Measurements from ENCODE around the gene EPN2.

EPN2 gene

GRCh38 chr17:19332371-19333131, 95.4 kb downstream of the EPN2 start:
- DNase-seq: no peak

GRCh38 chr17:19333132-19333440, 95.9 kb downstream of the EPN2 start:
- DNase-seq: no peak

GRCh38 chr17:19333736-19334290, 96.6 kb downstream of the EPN2 start:
- no peak for DNase-seq

- DNase-seq: no peak
Observed at GRCh38 chr17:19334331-19334730, 97.2 kb downstream of the EPN2 start.

- DNase-seq: no peak
Observed at GRCh38 chr17:19335951-19336631, 98.9 kb downstream of the EPN2 start.

GRCh38 chr17:19336938-19337711, 100.0 kb downstream of the EPN2 start:
- DNase-seq: no peak

- no peak for DNase-seq
Observed at GRCh38 chr17:19337712-19338023, 100.5 kb downstream of the EPN2 start.

GRCh38 chr17:19338031-19338990, 101.1 kb downstream of the EPN2 start:
- peak in 1 of 2 experiments; percentile 52 for DNase-seq

- DNase-seq: no peak
Observed at GRCh38 chr17:19339341-19339815, 102.2 kb downstream of the EPN2 start.

- no peak for DNase-seq
Observed at GRCh38 chr17:19341211-19341631, 104.1 kb downstream of the EPN2 start.

- DNase-seq: peak in 1 of 2 experiments; percentile 29
Observed at GRCh38 chr17:19341641-19342610, 104.8 kb downstream of the EPN2 start.

GRCh38 chr17:19342611-19343255, 105.6 kb downstream of the EPN2 start:
- DNase-seq: no peak

- no peak for DNase-seq
Observed at GRCh38 chr17:19343256-19343630, 106.1 kb downstream of the EPN2 start.

GRCh38 chr17:19343671-19344151, 106.5 kb downstream of the EPN2 start:
- no peak for DNase-seq

GRCh38 chr17:19344311-19345066, 107.3 kb downstream of the EPN2 start:
- no peak for DNase-seq

GRCh38 chr17:19345067-19345460, 107.9 kb downstream of the EPN2 start:
- DNase-seq: no peak

- no peak for DNase-seq
Observed at GRCh38 chr17:19345486-19346350, 108.6 kb downstream of the EPN2 start.
